ENCODE results near the gene TBC1D22A. TPM values are rescaled to one million over a fixed set of nuclear protein-coding genes. Genes with fewer than 3 reads are reported as not detected.

TBC1D22A gene
- total RNA-seq, 4 donors from 2014 or later = 18.8 to 25.2 (median 23.1) TPM

DNA sequence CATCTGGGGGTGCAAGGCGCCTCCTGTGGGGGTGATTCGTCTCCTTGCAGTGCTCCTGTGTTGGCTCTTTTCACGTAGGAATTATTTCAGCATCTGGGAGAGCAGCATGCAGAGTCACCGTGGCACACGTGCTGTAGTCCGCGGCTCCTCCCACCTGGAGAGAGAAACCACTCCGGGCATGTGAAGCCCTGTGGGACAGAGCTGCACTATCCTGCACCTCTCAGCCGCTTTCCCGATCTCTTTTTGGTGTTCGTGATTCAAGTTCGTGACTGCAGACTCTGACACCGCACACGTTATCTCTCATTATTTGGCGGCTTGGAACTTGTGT lies 394.6 kb downstream of the TBC1D22A start:
- H3K36me3 ChIP-seq = no peaks in the 10 kb centered on the region
- H3K4me1 ChIP-seq = peaks cover 10 to 17% of the 10 kb centered on the region in 2 donors
- intact Hi-C loops (cut with DNase I; ENCODE audit: low total_unique reads) (no loop called here), in situ Hi-C loops (cut with MboI; ENCODE audit: low sequenced_read_pairs in 4 of 4) (no loop called here)
- H3K27ac ChIP-seq = no peak overlapping the region
- H3K9me3 ChIP-seq = no peaks in the 10 kb centered on the region
- TF ChIP-seq, protein P1, sequence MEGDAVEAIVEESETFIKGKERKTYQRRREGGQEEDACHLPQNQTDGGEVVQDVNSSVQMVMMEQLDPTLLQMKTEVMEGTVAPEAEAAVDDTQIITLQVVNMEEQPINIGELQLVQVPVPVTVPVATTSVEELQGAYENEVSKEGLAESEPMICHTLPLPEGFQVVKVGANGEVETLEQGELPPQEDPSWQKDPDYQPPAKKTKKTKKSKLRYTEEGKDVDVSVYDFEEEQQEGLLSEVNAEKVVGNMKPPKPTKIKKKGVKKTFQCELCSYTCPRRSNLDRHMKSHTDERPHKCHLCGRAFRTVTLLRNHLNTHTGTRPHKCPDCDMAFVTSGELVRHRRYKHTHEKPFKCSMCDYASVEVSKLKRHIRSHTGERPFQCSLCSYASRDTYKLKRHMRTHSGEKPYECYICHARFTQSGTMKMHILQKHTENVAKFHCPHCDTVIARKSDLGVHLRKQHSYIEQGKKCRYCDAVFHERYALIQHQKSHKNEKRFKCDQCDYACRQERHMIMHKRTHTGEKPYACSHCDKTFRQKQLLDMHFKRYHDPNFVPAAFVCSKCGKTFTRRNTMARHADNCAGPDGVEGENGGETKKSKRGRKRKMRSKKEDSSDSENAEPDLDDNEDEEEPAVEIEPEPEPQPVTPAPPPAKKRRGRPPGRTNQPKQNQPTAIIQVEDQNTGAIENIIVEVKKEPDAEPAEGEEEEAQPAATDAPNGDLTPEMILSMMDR (IDR thresholded peaks at IDR 0.05 in 4 of 5, conservative IDR thresholded peaks at IDR 0.05 in 1 of 5) = no peak
- no peaks in the 10 kb centered on the region for H3K27me3 ChIP-seq
- ATAC-seq (no peak), DNase-seq (no peak)
- H3K4me3 ChIP-seq = no peak overlapping the region

DNA sequence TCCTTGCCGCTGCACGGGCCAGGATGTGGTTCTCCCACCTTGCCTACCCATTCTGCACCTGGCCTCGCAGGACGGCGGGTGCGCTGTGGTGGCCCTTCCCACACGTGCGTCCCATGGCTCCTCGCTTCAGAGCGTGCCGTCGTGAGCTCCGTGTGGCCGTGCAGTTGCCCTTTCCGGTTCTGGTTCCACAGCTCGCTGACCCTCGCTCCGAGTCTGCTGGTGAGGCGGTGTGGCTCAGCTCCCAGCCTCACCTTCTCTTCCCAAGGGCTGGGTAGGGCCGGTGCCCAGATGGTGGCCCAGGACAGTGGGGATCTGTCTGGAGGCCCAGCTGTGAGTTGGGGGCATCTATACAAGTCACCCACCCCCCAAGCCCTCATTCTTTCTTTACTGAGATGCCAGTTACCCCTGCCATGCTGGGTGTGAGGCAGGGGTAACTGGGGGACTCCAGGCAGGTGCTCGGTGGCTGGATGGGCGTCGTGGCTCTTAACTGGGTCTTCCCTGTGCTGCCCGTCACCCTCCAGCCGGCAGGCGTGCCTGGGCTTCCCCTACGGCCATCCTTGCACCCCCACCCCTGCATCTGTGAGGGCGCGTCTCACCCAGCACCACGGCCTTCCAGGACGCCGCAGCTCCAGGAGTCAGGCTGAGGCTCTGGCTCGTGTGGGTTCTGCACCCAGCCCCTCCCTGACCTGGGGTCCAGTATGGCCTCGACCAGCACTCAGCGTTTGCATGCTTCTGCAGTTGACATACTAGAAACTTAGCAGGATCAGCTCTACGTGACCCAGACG lies 395.2 kb downstream of the TBC1D22A start:
- TF ChIP-seq, protein P1 (IDR thresholded peaks at IDR 0.05 in 4 of 5, conservative IDR thresholded peaks at IDR 0.05 in 1 of 5) = no peak
- no peak for TF ChIP-seq POLR2A (IDR thresholded peaks at IDR 0.05)
- intact Hi-C loops (cut with DNase I; ENCODE audit: low total_unique reads) (no loop called here), in situ Hi-C loops (cut with MboI; ENCODE audit: low sequenced_read_pairs in 4 of 4) (no loop called here)
- H3K27ac ChIP-seq = no peak overlapping the region
- DNase-seq (no peak), ATAC-seq (no peak)
- no peak overlapping the region for H3K4me3 ChIP-seq
- no peaks in the 10 kb centered on the region for H3K9me3 ChIP-seq
- no peaks in the 10 kb centered on the region for H3K27me3 ChIP-seq
- H3K4me1 ChIP-seq = peaks cover 10 to 17% of the 10 kb centered on the region in 2 donors
- H3K36me3 ChIP-seq = no peaks in the 10 kb centered on the region

DNA sequence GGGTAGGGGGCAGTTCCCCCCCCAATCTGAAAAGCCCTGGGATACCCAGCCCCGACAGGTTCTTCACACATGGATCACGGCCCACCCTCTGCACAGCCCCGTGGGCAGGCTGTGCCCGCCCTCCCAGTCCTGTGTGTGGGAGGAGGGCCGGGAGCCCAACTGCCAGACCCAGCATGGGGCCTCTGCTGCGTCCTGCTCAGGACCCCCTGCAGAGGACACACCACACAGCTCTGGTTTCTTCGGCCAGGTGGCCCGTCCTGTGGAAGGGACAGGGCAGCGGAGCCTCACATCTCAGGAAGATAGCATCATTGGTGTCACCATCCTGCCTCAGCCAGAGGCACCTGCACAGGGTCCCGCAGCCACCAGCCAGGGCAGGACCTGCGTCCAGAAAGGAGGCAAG lies 396.0 kb downstream of the TBC1D22A start:
- DNase-seq = no peak
- no peak overlapping the region for H3K27ac ChIP-seq
- in situ Hi-C loops (cut with MboI; ENCODE audit: low sequenced_read_pairs in 4 of 4) = no loop called here
- TF ChIP-seq, protein P1 (IDR thresholded peaks at IDR 0.05 in 4 of 5, conservative IDR thresholded peaks at IDR 0.05 in 1 of 5) = no peak
- TF ChIP-seq POLR2A (IDR thresholded peaks at IDR 0.05) = no peak
- no peaks in the 10 kb centered on the region for H3K9me3 ChIP-seq
- no peak for ATAC-seq
- H3K36me3 ChIP-seq = no peaks in the 10 kb centered on the region
- H3K4me1 ChIP-seq = peaks cover 10 to 17% of the 10 kb centered on the region in 2 donors
- H3K4me3 ChIP-seq = no peak overlapping the region
- intact Hi-C loops (cut with DNase I; ENCODE audit: low total_unique reads) = no loop called here
- no peaks in the 10 kb centered on the region for H3K27me3 ChIP-seq

DNA sequence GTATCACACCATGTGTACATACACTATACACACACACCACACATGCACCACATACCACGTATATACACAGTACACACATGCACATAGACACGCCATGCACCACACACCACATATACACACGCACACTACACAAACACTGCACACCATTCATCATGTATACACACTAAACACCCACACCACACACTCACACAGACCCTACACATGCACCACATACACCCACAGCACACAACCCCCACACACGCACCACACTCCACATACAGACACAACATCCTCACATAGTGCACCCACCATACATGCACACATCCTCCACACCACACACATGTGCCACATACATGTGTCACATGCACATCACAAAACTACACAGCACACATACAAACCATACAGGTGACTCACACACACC lies 397.1 kb downstream of the TBC1D22A start:
- intact Hi-C loops (cut with DNase I; ENCODE audit: low total_unique reads) = no loop called here
- no peak for DNase-seq
- H3K9me3 ChIP-seq = no peaks in the 10 kb centered on the region

More for the DNA sequence above, 397.1 kb downstream of the TBC1D22A start:
- TF ChIP-seq, protein P1 (IDR thresholded peaks at IDR 0.05 in 4 of 5, conservative IDR thresholded peaks at IDR 0.05 in 1 of 5) = no peak
- no peak for TF ChIP-seq POLR2A (IDR thresholded peaks at IDR 0.05)
- Histone ChIP-seq H3K36me3 (no peaks in the 10 kb centered on the region), H3K27ac (no peak overlapping the region), H3K4me3 (no peak overlapping the region), H3K4me1 (peaks cover 5 to 11% of the 10 kb centered on the region in 2 donors), H3K27me3 (no peaks in the 10 kb centered on the region)
- ATAC-seq = no peak
- in situ Hi-C loops (cut with MboI; ENCODE audit: low sequenced_read_pairs in 4 of 4) = no loop called here

Data from gastrocnemius medialis (tissue), 4 donors.